CD4-positive, alpha-beta T cell treated with Interleukin-1 beta for 1 hour (primary cell): ENCODE measurements around the gene SLC6A12.

ENCODE experiments used
- DNase-seq, 2 donors: peaks; one replicate each; pipeline ENCODE4 v3.0.0-alpha.2; 2020 to 2022

SLC6A12 gene

DNA sequence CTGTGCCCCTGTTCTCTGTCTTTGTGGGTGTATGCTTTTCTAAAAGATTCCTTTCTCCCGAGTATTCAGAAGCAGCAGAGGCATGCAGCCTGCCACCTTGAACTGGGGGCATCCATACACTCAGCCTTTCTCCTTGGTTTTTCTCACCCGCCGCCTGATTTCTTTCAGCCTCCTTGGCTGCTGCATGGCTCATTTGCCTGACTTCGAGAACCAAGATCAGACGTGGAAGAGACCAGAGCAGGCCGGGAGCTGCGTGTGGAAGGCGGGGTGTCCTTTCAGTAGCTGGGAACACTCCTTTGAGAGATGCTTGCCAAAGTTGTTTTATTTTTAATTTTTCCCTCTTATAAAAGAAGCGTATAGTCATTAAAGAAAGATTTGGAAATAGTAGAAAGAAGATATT lies 53.1 kb downstream of the SLC6A12 start:
- DNase-seq: no peak

DNA sequence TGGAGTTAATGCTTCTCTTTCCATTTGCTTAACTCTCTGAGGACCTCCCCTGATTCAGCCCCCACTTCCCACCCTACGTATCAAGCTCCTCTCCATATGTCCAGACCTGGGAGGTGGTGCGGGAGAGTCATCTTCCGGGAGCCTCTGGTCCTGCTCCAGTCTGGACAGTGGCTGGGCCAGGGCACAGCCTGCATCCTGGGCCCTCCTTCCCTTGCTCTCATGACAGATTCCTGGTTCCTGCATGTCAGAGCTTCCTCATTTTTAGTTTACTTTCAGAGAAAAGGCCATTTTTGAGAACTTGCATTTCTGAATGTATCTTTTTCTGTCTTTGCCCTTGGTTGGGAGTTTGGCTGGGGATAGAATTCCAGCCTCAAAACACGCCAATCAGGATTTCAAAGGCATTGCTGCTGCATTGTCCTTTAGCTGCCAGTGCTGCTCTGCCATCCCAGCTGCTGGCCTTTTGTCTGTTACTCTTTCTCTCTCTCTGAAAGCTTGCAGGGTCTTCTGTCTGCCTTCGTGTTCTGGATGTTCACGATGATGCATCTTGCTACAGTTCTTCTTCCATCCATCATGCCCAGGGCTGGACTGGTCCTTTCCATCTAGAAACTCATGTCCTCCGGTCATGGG lies 54.7 kb downstream of the SLC6A12 start:
- no peak for DNase-seq

- DNase-seq: no peak
Observed at GRCh38 chr12:157644-158043, 56.3 kb downstream of the SLC6A12 start.

DNA sequence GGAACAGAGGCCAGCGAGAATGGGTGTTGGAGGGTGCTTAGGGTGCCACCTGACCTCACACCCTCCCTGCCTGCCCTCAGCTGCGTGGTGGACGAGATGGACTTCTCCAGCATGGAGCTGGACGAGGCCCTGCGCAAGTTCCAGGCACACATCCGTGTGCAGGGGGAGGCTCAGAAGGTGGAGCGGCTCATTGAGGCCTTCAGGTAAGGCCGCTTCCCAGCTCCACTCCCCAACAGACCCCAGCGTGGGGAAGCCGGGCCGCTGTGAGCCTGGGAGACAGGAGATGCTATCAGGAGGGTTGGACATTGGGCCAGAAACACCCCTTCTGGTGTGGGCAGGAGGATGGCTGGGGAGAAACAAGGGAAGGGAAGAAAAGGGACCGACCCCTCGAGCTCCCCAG lies 57.0 kb downstream of the SLC6A12 start:
- no peak for DNase-seq

DNA sequence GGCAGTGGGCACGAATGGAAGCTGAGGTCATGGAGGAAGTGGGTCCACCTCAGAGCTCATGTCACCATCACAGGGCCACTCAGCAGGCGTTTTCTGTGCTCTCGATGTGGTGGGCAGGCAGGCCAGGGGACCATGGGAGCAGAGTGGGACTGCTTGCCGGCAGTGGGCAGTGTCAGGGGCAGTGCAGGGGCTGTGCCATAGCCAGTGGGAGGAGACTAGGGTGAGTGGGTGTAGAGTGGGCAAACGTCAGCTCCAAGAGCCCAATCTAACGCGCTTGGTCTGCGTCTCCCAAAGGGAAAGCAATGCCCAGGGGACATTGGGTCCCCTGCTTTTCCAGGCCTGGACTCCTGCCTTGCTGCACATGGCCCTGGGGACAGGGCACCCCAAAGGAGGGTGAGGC lies 58.3 kb downstream of the SLC6A12 start:
- no peak for DNase-seq

DNA sequence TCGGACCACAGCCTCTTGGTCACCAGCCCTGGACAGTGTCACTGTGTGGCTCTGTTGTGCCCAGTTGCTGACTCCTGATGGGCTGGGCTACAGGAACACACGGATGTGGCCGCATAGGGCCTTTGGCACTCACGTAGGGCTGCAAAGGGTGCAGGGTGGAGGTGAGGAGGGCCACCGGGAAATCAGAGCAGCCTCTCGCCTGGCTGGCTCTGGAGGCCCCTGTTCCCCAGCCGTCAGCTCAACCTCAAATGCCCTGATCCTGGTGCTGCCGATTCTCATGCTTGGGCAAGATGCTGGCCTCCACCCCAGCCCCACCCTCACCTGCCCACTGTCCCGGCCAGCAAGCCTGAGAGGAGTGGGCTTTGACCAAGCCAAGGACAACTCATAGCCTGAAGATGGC lies 59.0 kb downstream of the SLC6A12 start:
- no peak for DNase-seq

DNA sequence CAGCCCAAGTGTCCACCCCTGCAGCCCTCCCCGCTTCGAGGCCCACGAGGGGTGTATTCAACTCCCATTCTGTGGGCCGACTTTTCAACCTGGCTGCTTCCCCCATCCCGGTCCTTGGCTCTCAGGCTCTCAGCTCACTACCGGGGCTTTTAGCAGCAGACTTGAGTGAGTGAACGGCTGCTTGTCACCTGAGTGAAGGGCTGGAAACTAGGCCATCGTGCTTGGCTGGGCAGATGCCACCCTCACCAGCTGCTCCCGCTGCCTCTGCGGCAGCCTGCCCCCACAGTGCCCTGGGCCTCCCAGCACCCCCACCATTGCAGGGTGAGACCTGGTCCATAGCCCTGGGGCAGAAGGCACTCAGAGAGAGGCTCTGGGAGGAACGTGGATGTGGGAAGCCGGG lies 59.9 kb downstream of the SLC6A12 start:
- no peak for DNase-seq

DNA sequence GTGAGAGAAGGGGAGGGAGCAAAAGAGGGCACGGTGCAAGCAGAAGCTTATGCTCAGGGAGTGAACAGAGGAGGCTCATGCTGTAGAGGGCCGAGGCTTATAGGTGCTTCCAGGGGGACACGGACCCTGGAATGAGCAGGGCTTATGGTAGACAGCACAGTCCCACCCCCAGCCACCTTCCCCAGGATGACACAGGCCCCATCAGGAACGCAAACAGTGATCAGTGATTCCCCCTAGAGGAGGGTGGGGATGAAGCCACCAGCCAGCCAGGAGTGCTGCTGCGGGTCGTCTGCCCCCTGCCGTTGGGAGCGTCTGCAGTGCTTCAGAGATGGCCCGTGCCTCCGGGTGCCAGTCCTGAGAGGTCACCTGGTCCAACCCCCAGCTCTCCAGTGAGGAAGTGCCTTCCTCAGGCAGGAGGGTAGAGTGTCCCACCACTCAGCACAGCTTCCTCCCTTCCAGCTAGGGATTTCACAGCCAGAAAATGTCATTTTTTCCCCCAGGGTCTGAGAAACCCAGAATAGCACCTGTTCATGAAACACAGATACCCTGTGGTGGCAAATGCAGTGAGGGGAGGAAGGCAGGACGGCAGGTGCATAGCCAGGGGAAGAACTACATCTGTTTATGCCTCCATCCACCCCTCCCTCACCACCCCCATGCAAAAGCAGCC lies 60.7 kb downstream of the SLC6A12 start:
- peak; percentile 42 to 53 for DNase-seq

GRCh38 chr12:152440-152839 lies 61.5 kb downstream of the SLC6A12 start:
- no peak for DNase-seq

- DNase-seq: no peak
Observed at GRCh38 chr12:151579-151978, 62.4 kb downstream of the SLC6A12 start.

DNA sequence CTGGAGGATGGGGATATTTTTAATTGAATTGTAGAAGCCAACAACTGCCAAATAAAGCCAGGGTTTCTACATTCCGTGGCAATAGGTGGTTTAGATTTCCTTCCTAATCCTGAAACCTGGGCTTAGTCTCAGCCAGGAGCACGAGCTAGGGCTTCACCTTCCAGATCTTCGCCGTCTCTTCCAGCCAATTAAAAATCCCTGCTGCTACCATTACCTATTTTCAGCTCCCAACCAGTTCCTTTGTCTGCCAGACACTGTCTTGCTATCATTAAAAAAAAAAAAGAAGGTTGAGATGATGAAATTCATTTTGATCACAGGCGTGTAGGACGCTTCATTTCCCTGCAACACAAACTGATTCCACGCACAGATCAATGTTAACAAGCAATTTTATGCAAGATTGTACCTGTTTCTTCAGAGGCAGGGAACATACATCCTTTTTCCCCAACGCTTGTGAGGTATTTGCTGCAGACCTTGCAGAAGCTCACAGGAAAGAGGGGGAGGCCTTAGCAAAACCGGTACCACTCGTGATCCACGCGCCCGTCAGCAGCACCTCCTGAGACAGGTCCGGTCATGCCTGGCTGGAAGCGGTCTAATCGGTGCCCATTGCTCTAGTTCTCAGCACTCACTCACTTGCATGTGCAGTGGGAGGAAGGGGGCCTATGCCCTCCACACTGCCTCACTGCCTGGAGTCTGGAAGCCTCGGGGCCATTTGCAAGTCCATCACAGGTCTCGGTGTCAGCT lies 65.1 kb downstream of the SLC6A12 start:
- no peak for DNase-seq

DNA sequence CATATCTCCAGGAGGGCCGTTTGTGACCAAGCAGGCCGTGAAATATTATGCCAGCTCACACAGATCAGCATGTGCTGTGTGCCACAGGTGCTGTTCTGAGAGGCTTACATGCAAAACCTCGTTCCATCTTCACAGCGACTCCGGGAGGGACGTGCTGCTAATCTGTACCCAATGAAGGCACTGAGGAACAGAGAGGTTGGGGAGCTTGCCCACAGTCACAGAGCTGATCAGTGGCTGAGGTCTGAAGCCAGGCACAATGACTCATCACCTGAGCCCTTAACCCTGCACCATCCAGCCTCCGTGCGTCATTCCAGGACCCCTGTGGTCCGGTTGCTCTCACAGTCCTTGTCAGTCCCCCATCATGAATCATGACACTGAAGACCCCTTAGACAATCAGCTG lies 66.7 kb downstream of the SLC6A12 start:
- DNase-seq: no peak

DNA sequence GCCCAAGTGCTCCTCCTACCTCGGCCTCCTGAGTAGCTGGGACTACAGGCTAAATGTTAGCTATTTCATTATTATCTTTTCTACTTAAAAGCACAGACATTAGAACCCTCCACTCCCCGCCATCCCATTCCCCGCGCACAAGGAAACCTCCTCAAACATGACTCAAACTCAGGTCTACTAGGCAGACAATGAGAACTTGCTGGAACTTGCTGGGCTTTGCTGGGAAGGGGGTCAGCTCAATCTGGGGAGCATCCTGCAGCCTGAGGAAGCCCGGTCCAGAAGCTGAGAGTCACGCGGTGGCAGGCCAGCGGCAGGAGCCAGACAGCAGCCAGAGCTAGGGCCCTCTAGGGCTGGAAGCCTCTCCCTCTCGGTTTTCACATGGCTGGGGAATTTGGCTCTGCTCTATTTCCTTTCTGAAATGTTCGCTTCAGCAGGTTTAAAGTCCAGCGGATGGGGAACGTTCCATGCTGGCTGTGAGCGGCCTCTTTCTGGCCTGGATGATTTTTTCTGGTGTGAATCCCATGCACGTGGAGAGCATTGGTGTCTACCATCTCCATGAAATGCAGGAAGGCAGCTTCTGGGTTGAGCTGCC lies 68.5 kb downstream of the SLC6A12 start:
- no peak for DNase-seq

DNA sequence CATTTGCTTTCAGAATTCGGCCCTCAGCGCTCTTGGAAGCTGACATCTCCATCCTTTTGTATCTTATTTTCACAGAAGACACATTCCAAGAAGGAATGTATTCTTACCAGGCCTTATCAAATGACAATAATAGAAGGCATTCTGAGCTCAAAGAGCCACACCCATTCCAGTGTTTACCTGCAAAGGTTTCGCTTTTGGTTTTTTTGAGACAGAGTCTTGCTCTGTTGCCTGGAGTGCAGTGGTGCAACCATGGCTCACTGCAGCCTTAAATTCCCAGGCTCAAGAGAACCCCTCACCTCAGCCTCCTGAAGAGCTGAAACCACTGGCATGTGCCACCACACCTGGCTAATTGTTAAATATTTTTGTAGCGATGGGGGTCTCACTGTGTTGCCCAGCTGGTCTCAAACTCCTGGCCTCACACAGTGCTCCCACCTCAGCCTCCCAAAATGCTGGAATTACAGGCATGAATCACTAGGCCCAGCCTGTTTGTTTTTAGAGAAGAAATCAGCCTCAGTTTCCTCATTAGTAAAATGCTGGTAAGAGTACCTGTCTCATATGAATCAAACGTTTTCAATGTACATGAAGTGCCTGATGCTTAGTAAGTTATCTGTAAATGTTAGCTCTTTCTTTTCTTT lies 69.2 kb downstream of the SLC6A12 start:
- DNase-seq: no peak

DNA sequence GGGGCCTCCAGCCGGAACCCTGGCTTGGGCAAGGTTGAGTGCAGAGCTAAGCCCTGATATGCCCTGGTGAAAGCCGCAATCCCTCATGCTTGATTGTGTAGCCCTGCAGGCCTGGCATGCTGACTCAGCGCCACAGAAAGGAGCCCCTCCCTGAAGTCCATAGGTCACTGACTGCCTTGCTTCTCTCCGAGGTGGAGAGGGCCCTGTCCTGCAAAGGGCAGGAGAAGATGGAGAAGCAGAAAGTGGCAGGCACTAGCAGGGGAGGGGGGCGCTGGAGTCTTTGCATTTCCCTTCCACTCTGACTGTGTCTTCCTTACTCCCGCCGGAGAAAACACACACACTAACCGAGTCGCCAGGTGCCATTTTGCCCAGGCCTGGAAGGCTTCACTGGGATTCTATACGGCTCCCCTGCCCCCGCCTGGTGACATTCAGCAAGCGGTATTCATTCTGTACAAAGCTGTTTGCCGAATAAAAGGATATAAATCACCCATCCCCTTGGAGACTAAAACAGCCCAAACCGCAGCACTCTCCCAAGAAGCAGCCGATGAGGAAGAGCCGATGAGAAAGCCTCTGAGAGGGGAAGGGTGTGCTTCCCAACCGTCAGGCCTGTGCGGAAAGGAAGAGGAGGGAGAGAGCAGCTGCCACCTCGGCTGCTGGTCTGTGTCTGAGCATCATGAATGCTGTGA lies 69.8 kb downstream of the SLC6A12 start:
- no peak for DNase-seq

DNA sequence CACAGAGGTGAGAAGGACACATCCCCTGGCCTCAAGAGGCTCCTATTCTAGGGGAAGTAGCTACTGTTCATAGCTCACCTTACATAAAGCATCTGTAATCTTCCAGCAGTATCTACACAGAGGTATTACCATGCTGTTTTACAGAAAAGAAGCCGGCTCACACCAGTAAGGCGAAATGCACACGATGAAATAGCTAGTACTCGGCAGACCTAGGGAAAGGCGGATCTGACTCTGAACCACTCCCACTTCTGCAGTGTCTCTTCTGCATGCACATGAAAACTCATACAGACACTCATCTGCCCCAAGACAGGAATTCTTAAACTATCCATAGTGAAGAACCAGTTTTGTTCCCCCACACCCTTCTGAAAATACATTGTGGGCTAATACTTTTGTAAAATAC lies 73.8 kb downstream of the SLC6A12 start:
- no peak for DNase-seq
